Astrocyte (in vitro differentiated cells and primary cell): ENCODE data around the gene ROR2.

Experiments used
- EZH2 ChIP-seq: IDR thresholded peaks from 2 replicates; pipeline ENCODE4 v1.6.1; 2012; ENCODE audit warnings: mild to moderate bottlenecking, low read length, inconsistent platforms; ENCODE audit not compliant: insufficient read depth
- TF ChIP-seq, protein P1 (sequence below): IDR thresholded peaks from 2 replicates; pipeline ENCODE4 v1.5.1; 2011; ENCODE audit warnings: low read depth, mild to moderate bottlenecking, inconsistent platforms, low read length, moderate library complexity; ENCODE audit not compliant: insufficient read depth

GRCh38 chr9:91781906-91782305, 168.1 kb downstream of the ROR2 start:
- TF ChIP-seq, protein P1, sequence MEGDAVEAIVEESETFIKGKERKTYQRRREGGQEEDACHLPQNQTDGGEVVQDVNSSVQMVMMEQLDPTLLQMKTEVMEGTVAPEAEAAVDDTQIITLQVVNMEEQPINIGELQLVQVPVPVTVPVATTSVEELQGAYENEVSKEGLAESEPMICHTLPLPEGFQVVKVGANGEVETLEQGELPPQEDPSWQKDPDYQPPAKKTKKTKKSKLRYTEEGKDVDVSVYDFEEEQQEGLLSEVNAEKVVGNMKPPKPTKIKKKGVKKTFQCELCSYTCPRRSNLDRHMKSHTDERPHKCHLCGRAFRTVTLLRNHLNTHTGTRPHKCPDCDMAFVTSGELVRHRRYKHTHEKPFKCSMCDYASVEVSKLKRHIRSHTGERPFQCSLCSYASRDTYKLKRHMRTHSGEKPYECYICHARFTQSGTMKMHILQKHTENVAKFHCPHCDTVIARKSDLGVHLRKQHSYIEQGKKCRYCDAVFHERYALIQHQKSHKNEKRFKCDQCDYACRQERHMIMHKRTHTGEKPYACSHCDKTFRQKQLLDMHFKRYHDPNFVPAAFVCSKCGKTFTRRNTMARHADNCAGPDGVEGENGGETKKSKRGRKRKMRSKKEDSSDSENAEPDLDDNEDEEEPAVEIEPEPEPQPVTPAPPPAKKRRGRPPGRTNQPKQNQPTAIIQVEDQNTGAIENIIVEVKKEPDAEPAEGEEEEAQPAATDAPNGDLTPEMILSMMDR = no peak
- no peak for TF ChIP-seq EZH2
